Parathyroid adenoma (tissue), 2 donors: ENCODE results near the gene WDR33.

ENCODE experiments used
- H2AFZ ChIP-seq: fragments of 300-600 bp; sonication (generic); one replicate; pipeline ENCODE4 v1.7.0; 2017; ENCODE audit warnings: antibody characterized with exemption, mild to moderate bottlenecking
- H3K27ac ChIP-seq: fragments of 300-600 bp; sonication (generic); one replicate; pipeline ENCODE4 v1.7.0; 2017
- H3K27me3 ChIP-seq: fragments of 300-600 bp; sonication (generic); one replicate; pipeline ENCODE4 v1.7.0; 2017; ENCODE audit warnings: low read length; ENCODE audit not compliant: control insufficient read depth, insufficient read depth
- H3K36me3 ChIP-seq: fragments of 300-600 bp; sonication (generic); one replicate; pipeline ENCODE4 v1.7.0; 2017; ENCODE audit warnings: low read length; ENCODE audit not compliant: control insufficient read depth, insufficient read depth
- H3K4me1 ChIP-seq: fragments of 300-600 bp; sonication (generic); one replicate; pipeline ENCODE4 v1.7.0; 2017; ENCODE audit warnings: control low read depth
- H3K4me2 ChIP-seq: fragments of 300-600 bp; sonication (generic); one replicate; pipeline ENCODE4 v1.7.0; 2017; ENCODE audit warnings: low read length
- H3K4me3 ChIP-seq: fragments of 300-600 bp; sonication (generic); one replicate; pipeline ENCODE4 v1.7.0; 2017; ENCODE audit warnings: low read depth, low read length
- H3K79me2 ChIP-seq: fragments of 300-600 bp; sonication (generic); one replicate; pipeline ENCODE4 v1.7.0; 2017; ENCODE audit warnings: control low read depth
- H3K9ac ChIP-seq: fragments of 300-600 bp; sonication (generic); one replicate; pipeline ENCODE4 v1.7.0; 2017; ENCODE audit warnings: mild to moderate bottlenecking
- H3K9me3 ChIP-seq: fragments of 300-600 bp; sonication (generic); one replicate; pipeline ENCODE4 v1.7.0; 2017; ENCODE audit warnings: low read length; ENCODE audit not compliant: control insufficient read depth
- TF ChIP-seq, protein P1 (sequence below): fragments of 300-600 bp; sonication (generic); IDR thresholded peaks from one replicate; pipeline ENCODE4 v1.7.0; 2017; ENCODE audit warnings: antibody characterized with exemption, mild to moderate bottlenecking
- donor health status: primary hyperparathyroidism.

Gene WDR33

GRCh38 chr2:127703282-127703681 lies 107.7 kb downstream of the WDR33 start:
- Histone ChIP-seq H3K79me2 (peaks cover 3% of the 10 kb centered on the region), H3K27me3 (no peaks in the 10 kb centered on the region), H3K9ac (no peak overlapping the region), H3K4me1 (no peaks in the 10 kb centered on the region), H2AFZ (no peak overlapping the region), H3K36me3 (no peaks in the 10 kb centered on the region), H3K9me3 (no peaks in the 10 kb centered on the region), H3K27ac (no peak overlapping the region), H3K4me2 (no peak overlapping the region), H3K4me3 (no peak overlapping the region)
- TF ChIP-seq, protein P1, sequence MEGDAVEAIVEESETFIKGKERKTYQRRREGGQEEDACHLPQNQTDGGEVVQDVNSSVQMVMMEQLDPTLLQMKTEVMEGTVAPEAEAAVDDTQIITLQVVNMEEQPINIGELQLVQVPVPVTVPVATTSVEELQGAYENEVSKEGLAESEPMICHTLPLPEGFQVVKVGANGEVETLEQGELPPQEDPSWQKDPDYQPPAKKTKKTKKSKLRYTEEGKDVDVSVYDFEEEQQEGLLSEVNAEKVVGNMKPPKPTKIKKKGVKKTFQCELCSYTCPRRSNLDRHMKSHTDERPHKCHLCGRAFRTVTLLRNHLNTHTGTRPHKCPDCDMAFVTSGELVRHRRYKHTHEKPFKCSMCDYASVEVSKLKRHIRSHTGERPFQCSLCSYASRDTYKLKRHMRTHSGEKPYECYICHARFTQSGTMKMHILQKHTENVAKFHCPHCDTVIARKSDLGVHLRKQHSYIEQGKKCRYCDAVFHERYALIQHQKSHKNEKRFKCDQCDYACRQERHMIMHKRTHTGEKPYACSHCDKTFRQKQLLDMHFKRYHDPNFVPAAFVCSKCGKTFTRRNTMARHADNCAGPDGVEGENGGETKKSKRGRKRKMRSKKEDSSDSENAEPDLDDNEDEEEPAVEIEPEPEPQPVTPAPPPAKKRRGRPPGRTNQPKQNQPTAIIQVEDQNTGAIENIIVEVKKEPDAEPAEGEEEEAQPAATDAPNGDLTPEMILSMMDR: no peak

DNA sequence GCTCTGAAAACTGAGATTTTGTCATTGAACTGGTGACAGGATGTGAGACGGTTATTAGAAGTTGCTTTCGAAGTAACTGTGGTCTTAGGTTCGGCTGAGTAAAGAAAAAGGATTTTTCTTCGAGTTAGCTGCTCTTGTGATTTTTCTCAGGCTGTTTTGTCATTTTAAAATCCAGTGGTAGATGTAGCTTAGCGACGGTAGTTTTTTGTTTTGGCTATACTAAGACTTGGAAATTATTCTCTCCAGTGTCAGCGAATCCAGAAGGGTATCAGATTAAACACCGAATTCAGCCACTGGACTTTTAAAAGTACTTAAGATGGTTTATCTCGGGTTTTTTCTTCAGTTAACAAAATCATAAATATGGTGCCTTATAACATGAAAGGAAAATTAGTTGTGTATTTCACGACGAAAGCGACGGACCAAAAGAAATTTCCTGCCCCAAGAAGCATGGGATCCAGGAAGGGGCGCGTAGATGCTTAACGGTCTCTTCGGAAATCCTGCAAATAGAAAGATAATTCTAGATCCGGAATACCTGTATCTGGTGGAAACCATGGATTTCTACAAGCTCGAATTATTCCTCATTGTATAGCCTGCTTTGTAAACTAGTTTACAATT lies 108.5 kb downstream of the WDR33 start:
- TF ChIP-seq, protein P1: no peak
- Histone ChIP-seq H3K4me1 (no peaks in the 10 kb centered on the region), H3K9me3 (no peaks in the 10 kb centered on the region)

DNA sequence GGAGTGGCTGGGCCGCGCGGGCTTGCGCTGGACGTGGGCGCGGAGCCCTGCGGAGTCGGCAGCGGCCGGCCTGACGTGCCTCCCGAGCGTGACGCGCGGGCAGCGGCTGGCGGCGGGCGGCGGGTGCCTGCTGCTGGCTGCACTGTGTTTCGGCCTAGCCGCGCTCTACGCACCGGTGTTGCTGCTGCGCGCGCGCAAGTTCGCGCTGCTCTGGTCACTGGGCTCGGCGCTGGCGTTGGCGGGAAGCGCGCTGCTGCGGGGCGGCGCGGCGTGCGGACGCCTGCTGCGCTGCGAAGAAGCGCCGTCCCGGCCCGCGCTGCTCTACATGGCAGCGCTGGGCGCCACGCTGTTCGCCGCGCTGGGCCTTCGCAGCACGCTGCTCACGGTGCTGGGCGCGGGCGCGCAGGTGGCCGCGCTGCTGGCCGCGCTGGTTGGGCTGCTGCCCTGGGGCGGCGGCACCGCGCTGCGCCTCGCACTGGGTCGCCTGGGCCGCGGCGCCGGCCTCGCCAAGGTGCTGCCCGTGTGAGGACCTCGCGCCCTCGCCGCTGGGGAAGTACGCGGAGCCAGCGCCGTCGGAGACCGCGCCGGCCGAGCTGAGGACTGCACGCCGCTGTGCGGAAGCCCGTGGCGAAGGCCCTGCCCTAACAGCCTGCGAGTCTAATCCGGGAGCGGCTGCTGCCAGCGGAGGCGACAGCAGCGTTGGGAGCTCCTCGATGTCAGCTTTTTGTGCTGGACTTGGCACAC lies 109.1 kb downstream of the WDR33 start:
- peak overlapping the region; percentile 66 for H3K4me2 ChIP-seq
- no peak overlapping the region for H3K9ac ChIP-seq
- peak overlapping the region; percentile 97 for H3K27ac ChIP-seq
- no peaks in the 10 kb centered on the region for H3K27me3 ChIP-seq
- peak overlapping the region; percentile 66 for H3K4me3 ChIP-seq
- TF ChIP-seq, protein P1: no peak
- H3K4me1 ChIP-seq: no peaks in the 10 kb centered on the region
- H3K9me3 ChIP-seq: no peaks in the 10 kb centered on the region
- peaks cover 3% of the 10 kb centered on the region for H3K79me2 ChIP-seq
- no peaks in the 10 kb centered on the region for H3K36me3 ChIP-seq
- H2AFZ ChIP-seq: peak overlapping the region; percentile 100

More for the DNA sequence above, 108.5 kb downstream of the WDR33 start:
- Histone ChIP-seq H3K36me3 (no peaks in the 10 kb centered on the region), H3K4me3 (peak overlapping the region; percentile 31), H3K9ac (no peak overlapping the region), H3K4me2 (peak overlapping the region; percentile 30), H2AFZ (peak overlapping the region; percentile 100), H3K27ac (peak overlapping the region; percentile 97), H3K79me2 (peaks cover 3% of the 10 kb centered on the region), H3K27me3 (no peaks in the 10 kb centered on the region)

DNA sequence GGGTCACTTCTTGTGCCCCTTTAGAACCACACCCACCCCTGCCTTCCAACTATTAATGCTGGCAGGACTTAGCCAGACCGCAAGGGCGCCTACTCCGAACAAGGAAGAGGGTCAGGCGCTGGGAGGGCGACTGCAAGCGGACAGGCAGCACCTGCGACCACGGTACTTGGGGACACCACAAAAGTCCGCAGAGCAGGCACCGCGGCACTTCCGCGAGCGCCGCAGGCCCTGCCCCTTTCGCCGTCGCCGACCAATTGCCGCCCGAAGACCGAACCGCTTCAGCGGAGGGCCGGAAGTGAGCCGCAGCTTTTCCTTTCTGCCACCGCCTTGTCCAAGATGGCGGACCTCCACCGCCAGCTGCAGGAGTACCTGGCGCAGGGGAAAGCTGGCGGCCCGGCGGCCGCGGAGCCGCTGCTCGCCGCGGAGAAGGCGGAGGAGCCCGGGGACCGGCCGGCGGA lies 109.7 kb downstream of the WDR33 start, which contains the start of gene SFT2D3:
Gene SFT2D3 (plus strand): TSS at position 305 of the 458 bp plus-strand sequence. CDS start 32 bp downstream, at position 337.
- Histone ChIP-seq H3K36me3 (no peaks in the 10 kb centered on the region), H3K27me3 (no peaks in the 10 kb centered on the region), H3K79me2 (peaks cover 3% of the 10 kb centered on the region), H3K27ac (peak within 1 kb of the TSS; percentile 97), H3K4me2 (peak within 1 kb of the TSS; percentile 66), H3K9ac (peak within 1 kb of the TSS; percentile 75), H3K9me3 (no peaks in the 10 kb centered on the region), H3K4me3 (peak within 1 kb of the TSS; percentile 66), H3K4me1 (no peaks in the 10 kb centered on the region), H2AFZ (peak within 1 kb of the TSS; percentile 100)
- TF ChIP-seq, protein P1: no peak
